GM20000 (cell line): Measurements from ENCODE around the gene IL23A.

Source experiments
- DNase-seq: peaks from one replicate; pipeline ENCODE4 v3.0.0; 2012; ENCODE audit warnings: low spot score
- TF ChIP-seq, protein P1 (sequence below): IDR thresholded peaks from 2 replicates; pipeline ENCODE4 v1.5.1; 2012; ENCODE audit warnings: mild to moderate bottlenecking, control low read depth; ENCODE audit errors: extremely low read depth, missing control alignments

IL23A gene

DNA sequence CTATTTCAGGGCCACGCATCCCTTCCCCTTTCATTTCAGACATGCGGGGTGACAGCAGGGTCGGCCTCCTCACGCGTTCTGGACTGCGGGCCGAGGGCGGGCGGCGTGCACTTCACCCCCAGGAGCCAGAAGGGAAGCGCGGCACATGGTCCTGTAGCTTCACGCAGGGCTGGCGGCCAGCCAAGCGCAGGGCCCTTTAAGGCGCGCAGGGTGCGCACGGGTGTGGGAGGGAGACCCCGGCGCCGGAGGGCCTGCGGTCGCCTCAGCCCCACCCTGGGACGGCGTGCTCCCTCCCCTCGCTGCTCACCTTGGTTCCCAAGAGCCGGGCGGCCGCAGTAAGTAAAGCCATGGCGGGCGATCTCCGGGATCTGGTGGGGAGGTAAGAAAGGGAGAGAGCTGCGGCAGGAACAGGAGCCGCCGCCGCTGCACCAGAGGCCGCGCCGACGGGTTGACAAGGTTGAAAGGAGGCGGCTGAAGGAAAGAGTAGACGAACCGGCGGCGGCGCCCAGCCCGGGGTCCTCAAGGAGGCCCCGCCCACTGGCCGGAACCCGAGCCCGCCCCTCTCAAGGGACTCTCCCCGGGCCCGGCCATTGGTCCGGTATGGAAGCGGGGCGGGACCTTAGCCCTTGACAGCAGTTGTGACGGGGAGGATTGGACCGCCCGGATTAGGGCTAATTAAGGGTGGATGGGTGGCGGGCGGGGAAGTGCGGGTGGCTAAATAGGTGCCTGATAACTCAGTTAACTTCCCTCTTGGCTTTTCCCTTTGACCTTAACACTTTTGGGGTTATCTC is 38.6 kb upstream of the IL23A start, which contains the start of gene CS:
Gene CS, minus strand, starts transcription at position 478 of the 791 bp plus-strand sequence. Its CDS starts 129 bp downstream, at position 349.
- TF ChIP-seq, protein P1, sequence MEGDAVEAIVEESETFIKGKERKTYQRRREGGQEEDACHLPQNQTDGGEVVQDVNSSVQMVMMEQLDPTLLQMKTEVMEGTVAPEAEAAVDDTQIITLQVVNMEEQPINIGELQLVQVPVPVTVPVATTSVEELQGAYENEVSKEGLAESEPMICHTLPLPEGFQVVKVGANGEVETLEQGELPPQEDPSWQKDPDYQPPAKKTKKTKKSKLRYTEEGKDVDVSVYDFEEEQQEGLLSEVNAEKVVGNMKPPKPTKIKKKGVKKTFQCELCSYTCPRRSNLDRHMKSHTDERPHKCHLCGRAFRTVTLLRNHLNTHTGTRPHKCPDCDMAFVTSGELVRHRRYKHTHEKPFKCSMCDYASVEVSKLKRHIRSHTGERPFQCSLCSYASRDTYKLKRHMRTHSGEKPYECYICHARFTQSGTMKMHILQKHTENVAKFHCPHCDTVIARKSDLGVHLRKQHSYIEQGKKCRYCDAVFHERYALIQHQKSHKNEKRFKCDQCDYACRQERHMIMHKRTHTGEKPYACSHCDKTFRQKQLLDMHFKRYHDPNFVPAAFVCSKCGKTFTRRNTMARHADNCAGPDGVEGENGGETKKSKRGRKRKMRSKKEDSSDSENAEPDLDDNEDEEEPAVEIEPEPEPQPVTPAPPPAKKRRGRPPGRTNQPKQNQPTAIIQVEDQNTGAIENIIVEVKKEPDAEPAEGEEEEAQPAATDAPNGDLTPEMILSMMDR, result no peak
- peak; percentile 96 for DNase-seq

DNA sequence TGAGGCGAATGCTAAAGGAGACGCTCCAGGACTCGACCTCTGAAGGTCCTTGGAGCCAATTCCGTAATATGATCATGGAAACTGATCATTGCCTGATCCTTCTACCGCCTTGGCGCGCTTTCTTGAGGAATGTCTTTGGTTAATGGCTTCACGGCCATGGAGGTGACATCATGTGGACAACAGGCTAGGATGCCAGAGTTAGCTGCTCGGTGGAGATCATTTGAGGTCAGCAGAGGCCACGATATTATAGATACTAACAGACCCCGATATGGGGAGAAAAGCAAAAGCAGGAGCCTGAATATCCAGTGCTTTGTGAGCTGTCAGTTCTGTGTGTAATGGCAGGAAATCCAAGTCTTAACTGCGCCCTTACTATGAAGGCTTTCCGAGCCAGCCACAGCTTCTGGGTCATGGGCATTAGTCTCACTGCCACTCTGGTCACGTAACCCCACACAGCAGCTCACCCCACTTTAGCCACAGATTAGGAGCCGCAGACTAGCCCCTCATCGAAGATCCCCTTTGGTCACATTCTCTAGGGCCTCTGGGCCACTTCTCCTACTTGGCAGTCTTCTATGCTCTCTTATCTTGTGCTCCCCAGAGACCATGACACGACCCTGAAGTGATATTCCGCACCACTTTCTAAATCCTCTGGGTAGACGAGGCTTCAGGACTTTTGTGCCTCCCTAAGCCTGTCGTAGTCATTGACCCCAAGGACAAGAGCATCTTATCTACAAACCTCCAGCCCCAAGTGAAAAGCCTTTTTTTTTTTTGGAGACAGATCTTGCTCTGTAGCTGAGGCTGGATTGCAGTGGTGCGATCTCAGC is 37.8 kb upstream of the IL23A start:
- TF ChIP-seq, protein P1, result no peak
- DNase-seq, result no peak

DNA sequence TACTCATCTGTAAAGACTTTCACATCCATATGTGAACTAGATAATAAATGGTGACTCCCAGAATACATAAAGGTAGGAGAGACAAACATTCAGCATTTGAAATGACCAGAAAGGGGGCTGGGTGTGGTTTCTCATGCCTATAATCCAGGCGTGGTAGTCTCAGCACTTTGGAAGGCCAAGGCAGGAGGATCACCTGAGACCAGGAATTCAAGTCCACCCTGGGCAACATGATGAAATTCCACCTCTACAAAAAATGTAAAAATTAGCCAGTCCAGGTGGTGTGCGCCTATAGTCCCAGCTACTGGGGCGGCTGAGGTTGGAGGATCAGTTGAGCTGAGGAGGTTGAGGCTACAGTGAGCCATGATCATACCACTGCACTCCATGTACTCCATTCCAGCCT is 34.4 kb upstream of the IL23A start:
- DNase-seq, result no peak
- TF ChIP-seq, protein P1, result no peak

DNA sequence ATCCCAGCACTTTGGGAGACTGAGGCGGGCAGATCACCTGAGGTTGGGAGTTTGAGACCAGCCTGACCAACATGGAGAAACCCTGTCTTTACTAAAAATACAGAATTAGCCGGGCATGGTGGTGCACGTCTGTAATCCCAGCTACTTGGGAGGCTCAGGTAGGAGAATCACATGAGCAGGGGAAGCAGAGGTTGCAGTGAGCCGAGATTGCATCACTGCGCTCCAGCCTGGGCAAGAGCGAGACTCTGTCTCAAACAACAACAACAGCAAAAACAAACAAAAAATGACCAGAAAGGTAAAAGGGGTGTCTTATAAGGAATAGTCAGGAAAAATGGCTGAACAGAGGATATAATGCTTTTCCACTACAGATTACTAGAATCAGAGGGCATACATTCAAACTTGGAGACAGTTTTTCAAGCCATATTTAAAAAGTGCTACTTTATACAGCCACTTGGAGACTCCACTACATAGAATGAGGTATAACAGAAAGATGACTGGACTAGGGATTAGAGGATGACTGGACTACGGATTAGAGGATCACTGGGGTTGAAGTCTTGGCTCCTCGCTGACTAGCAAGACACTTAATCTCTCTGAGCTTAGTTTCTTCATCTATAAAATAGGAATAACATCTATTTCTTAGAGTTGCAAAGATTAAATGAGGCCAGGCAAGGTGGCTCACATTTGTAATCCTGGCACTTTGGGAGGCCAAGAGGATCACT is 33.7 kb upstream of the IL23A start:
- DNase-seq, result no peak

DNA sequence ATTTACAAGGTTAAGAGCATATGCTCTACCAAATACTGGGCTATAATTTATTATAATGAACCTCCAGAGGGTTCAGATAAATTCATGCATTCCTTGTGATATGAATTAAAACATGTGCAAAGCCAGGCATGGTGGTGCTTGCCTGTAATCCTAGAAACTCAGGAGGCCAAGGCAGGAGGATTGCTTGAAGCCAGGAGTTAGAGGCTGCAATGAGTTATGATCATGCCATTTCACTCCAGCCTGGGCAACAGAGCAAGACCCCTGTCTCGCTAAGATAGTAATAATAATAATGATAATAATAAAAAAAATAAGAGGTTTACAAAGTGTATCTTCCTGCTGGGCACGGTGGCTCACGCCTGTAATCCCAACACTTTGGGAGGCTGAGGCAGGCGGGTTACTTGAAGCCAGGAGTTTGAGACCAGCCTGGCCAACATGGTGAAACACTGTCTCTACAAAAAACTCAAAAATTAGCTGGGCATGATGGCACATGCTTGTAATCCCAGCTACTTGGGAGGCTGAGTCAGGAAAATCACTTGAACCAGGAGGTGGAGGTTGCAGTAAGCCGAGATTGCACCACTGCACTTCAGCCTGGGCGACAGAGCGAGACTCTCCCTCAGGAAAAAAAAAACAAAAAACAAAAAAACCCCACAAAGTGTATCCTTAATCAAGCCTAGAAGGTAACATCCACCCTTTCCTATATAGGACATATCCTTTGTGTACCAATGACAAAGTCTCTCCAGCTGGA is 31.3 kb upstream of the IL23A start:
- no peak for DNase-seq
- TF ChIP-seq, protein P1, result no peak

More for the DNA sequence above, 33.7 kb upstream of the IL23A start:
- TF ChIP-seq, protein P1, result no peak

DNA sequence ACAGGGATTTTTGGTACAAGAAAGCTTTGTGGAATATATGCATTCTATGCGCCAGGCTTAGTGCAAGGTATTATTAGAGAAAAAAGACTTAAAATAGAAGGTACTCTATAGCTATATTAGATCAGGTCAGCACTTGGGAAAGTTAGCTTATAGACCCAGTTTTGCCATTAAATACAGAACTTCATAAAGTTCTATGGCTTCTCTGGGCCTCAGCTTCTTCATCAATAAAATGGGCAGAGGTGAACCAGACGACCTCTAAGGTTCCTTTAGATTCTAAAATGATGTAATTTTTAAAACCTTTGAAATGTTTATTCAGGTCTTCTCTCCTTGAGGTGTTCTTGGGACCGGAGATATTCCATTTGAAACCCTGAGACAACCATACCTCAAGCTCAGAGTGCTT is 30.0 kb upstream of the IL23A start:
- no peak for DNase-seq
- TF ChIP-seq, protein P1, result no peak
